SK-N-SH (cell line): Measurements from ENCODE around the gene GPC2. TPM values are rescaled to one million over a fixed set of nuclear protein-coding genes. Genes with fewer than 3 reads are reported as not detected.

Experiments
- CTCF ChIA-PET: fragments of 300-600, 350-600 bp; formaldehyde crosslinking; extraction: SDS; loops from one replicate; lab custom pipeline; 2021; lab: Yijun Ruan, JAX
- POLR2A ChIA-PET: fragments of 350-600 bp; sonication (Branson Sonifier 250); formaldehyde crosslinking; extraction: SDS; loops from one replicate; lab custom pipeline; 2020; ENCODE audit warnings: antibody characterized with exemption, inconsistent platforms; lab: Yijun Ruan, JAX
- DNase-seq: peaks from one replicate; pipeline ENCODE4 v3.0.0; 2012
- H2AFZ ChIP-seq: fragments of 200-600 bp; sonication (generic); 2 replicates; pipeline ENCODE4 v1.8.1; 2016; ENCODE audit warnings: antibody characterized with exemption, mild to moderate bottlenecking, low read depth
- H3F3A ChIP-seq: fragments of 200-600 bp; sonication (generic); replicated peaks from 2 replicates; pipeline ENCODE3; 2016; ENCODE audit warnings: antibody characterized with exemption, mild to moderate bottlenecking; ENCODE audit not compliant: insufficient read depth
- H3K27ac ChIP-seq, 2 experiments: fragments of 200-500 bp in 1 of 2; fragments of 200-600 bp in 1 of 2; sonication (Bioruptor generic) in 1 of 2; sonication (generic), shearing (Covaris generic) in 1 of 2; 2 replicates each; pipeline versions ENCODE4 v1.5.1 to v1.6.1; 2014 to 2016; ENCODE audit warnings: low read depth in 2 of 2, inconsistent platforms in 1 of 2, low read length in 1 of 2, mild to moderate bottlenecking in 1 of 2, mixed read lengths in 1 of 2
- H3K27me3 ChIP-seq: fragments of 200-600 bp; sonication (generic), shearing (Covaris generic); 2 replicates; pipeline ENCODE4 v1.6.1; 2016; ENCODE audit warnings: mixed run types; ENCODE audit not compliant: insufficient read depth
- H3K36me3 ChIP-seq, 2 experiments: fragments of 200-500 bp in 1 of 2; fragments of 200-600 bp in 1 of 2; sonication (Bioruptor generic) in 1 of 2; sonication (generic) in 1 of 2; replicated peaks in 1 of 2; 2 replicates each; pipeline versions ENCODE3 to v1.5.1; 2014 to 2016; ENCODE audit warnings: low read length in 1 of 2, mild to moderate bottlenecking in 1 of 2; ENCODE audit not compliant: insufficient read depth in 2 of 2, control insufficient read depth in 1 of 2
- H3K4me1 ChIP-seq, 2 experiments: fragments of 200-500 bp in 1 of 2; fragments of 200-600 bp in 1 of 2; sonication (Bioruptor generic) in 1 of 2; sonication (generic), shearing (Covaris generic) in 1 of 2; 2 replicates each; pipeline versions ENCODE4 v1.5.1 to v1.6.1; 2014 to 2016; ENCODE audit warnings: low read depth in 1 of 2, low read length in 1 of 2, mixed run types in 1 of 2; ENCODE audit not compliant: insufficient read depth in 2 of 2, control insufficient read depth in 1 of 2
- H3K4me2 ChIP-seq: fragments of 200-600 bp; sonication (generic), shearing (Covaris generic); 2 replicates; pipeline ENCODE4 v1.6.1; 2017; ENCODE audit warnings: mixed run types
- H3K4me3 ChIP-seq, 2 experiments: fragments of 200-500 bp in 1 of 2; fragments of 200-600 bp in 1 of 2; sonication (Bioruptor generic) in 1 of 2; sonication (generic), shearing (Covaris generic) in 1 of 2; 2 replicates each; pipeline versions ENCODE4 v1.5.1 to v1.8.1; 2014 to 2016; ENCODE audit warnings: low read depth in 2 of 2, inconsistent platforms in 1 of 2, low read length in 1 of 2, mild to moderate bottlenecking in 1 of 2, mixed read lengths in 1 of 2, moderate library complexity in 1 of 2
- H3K79me2 ChIP-seq: fragments of 200-600 bp; sonication (generic); 2 replicates; pipeline ENCODE4 v1.8.1; 2017; ENCODE audit warnings: mild to moderate bottlenecking; ENCODE audit not compliant: insufficient read depth
- H3K9ac ChIP-seq: fragments of 200-600 bp; sonication (generic); 2 replicates; pipeline ENCODE4 v1.6.1; 2017; ENCODE audit warnings: mixed run types
- H3K9me2 ChIP-seq: fragments of 200-600 bp; sonication (generic); 2 replicates; pipeline ENCODE4 v1.6.1; 2017; ENCODE audit warnings: mixed run types
- H3K9me3 ChIP-seq: fragments of 200-600 bp; sonication (generic); 2 replicates; pipeline ENCODE4 v1.6.1; 2017; ENCODE audit warnings: mixed run types, mild to moderate bottlenecking, moderate library complexity
- H4K20me1 ChIP-seq: fragments of 200-600 bp; sonication (generic); 2 replicates; pipeline ENCODE4 v1.6.1; 2017; ENCODE audit warnings: mild to moderate bottlenecking, mixed run types; ENCODE audit not compliant: insufficient read depth
- CTCF ChIP-seq: fragments of 200-600 bp; sonication (generic); IDR thresholded peaks from 2 replicates; pipeline ENCODE4 v1.6.1; 2017; ENCODE audit warnings: antibody characterized with exemption, mild to moderate bottlenecking, moderate library complexity
- FOSL2 ChIP-seq: IDR thresholded peaks from 2 replicates; pipeline ENCODE4 v1.4.0; 2012; ENCODE audit warnings: low read depth, mild to moderate bottlenecking, moderate library complexity, borderline replicate concordance
- JUND ChIP-seq: IDR thresholded peaks from 2 replicates; pipeline ENCODE4 v1.4.0; 2012
- MXI1 ChIP-seq: IDR thresholded peaks from 2 replicates; pipeline ENCODE4 v1.6.1; 2012; ENCODE audit warnings: mild to moderate bottlenecking, low read depth, low read length, improper control_type of control experiment
- POLR2AphosphoS5 ChIP-seq: IDR thresholded peaks from 2 replicates; pipeline ENCODE4 v1.6.1; 2012; ENCODE audit warnings: low read depth, low read length
- RAD21 ChIP-seq: IDR thresholded peaks from 2 replicates; pipeline ENCODE4 v1.6.1; 2012; ENCODE audit warnings: mild to moderate bottlenecking, low read length
- REST ChIP-seq: IDR thresholded peaks from 2 replicates; pipeline ENCODE4 v1.6.1; 2012; ENCODE audit warnings: mild to moderate bottlenecking, low read depth, low read length, moderate library complexity
- SMC3 ChIP-seq: IDR thresholded peaks from 2 replicates; pipeline ENCODE4 v1.6.1; 2012; ENCODE audit warnings: low read depth, low read length, improper control_type of control experiment
- WGBS: methylation state at CpG from one replicate; pipeline ENCODE4 v1.1.6; 2017; ENCODE audit warnings: low lambda C conversion rate; 5-methylcytosine and 5-hydroxymethylcytosine counted together
- polyA plus RNA-seq, 3 experiments: library from polyadenylated mRNA; depleted of rRNA; stranded (reverse); fragments of >200 nt; gene quantifications; 2 replicates each; pipeline ENCODE4 v1.2.3, GENCODE V29; 2012

The GPC2 gene
- polyA plus RNA-seq, 1 of the 3 experiments (the other 2 are of a cell fraction): 12.9 TPM

- no peaks in the 10 kb centered on the region for H3K27me3 ChIP-seq
- no peaks in the 10 kb centered on the region for H3K36me3 ChIP-seq
- ChIA-PET CTCF (interaction anchor here (0.6 to 4.2 kb wide), 10 partner anchors 8 to 203 kb away, joined by 3 to 31 read pairs (median 4); partner anchors contain the start of genes GPC2, LAMTOR4 and STAG3), POLR2A (interaction anchor here (0.7 kb wide), 1 partner anchor 23 kb away, joined by 3 read pairs; no protein-coding TSS in a partner anchor)
- H3K9me3 ChIP-seq: no peaks in the 10 kb centered on the region
- peaks cover 0 to 6% of the 10 kb centered on the region in 2 experiments; a peak in 1 of 4 replicates for H3K4me1 ChIP-seq
- H3K9me2 ChIP-seq: no peaks in the 10 kb centered on the region
- H4K20me1 ChIP-seq: no peaks in the 10 kb centered on the region
- no peaks in the 10 kb centered on the region for H3K79me2 ChIP-seq
- H3F3A ChIP-seq: peaks cover 4% of the 10 kb centered on the region
- DNase-seq: peak; percentile 23
- H3K9ac ChIP-seq: no peak overlapping the region
- peak overlapping the region; percentile 54; the same call in 1 of the 2 replicates for H2AFZ ChIP-seq
- no peak overlapping the region for H3K4me3 ChIP-seq
- WGBS: 65% methylated on average over 4 of the region's 4 CpGs
- no peak for TF ChIP-seq REST
- TF ChIP-seq RAD21: peak; percentile 47
- TF ChIP-seq POLR2AphosphoS5: no peak
- TF ChIP-seq CTCF: peak; percentile 67
- TF ChIP-seq MXI1: no peak
- peak; percentile 45 for TF ChIP-seq SMC3
- no peak for TF ChIP-seq FOSL2
- no peak overlapping the region for H3K4me2 ChIP-seq
- no peak overlapping the region for H3K27ac ChIP-seq
Observed at GRCh38 chr7:100190048-100190711, 13.0 kb upstream of the GPC2 start.

GRCh38 chr7:100189061-100189460 is 11.9 kb upstream of the GPC2 start:
- H3K27ac ChIP-seq: no peak overlapping the region
- H3K27me3 ChIP-seq: no peaks in the 10 kb centered on the region
- 71% methylated on average over 3 of the region's 3 CpGs for WGBS
- no peak overlapping the region for H3K9ac ChIP-seq
- no peak overlapping the region for H3K4me2 ChIP-seq
- H2AFZ ChIP-seq: no peak overlapping the region
- TF ChIP-seq CTCF (peak; percentile 28; the same call in 1 of the 2 replicates), JUND (no peak)
- TF ChIP-seq, all 33 proteins: peak for 1
- no peaks in the 10 kb centered on the region for H3K36me3 ChIP-seq
- POLR2A ChIA-PET: no interaction called here
- DNase-seq: no peak
- no peaks in the 10 kb centered on the region for H3K9me2 ChIP-seq
- no peak overlapping the region for H3K4me3 ChIP-seq
- CTCF ChIA-PET: interaction anchor here (1.0 to 4.2 kb wide), 6 partner anchors 11 to 60 kb away, joined by 3 to 31 read pairs (median 3); partner anchors contain the start of genes GPC2 and STAG3
- peaks cover 4% of the 10 kb centered on the region for H3F3A ChIP-seq
- H3K79me2 ChIP-seq: no peaks in the 10 kb centered on the region
- no peaks in the 10 kb centered on the region for H3K9me3 ChIP-seq
- H3K4me1 ChIP-seq: peaks cover 0 to 6% of the 10 kb centered on the region in 2 experiments; a peak in 1 of 4 replicates
- no peaks in the 10 kb centered on the region for H4K20me1 ChIP-seq
